CD4-positive, alpha-beta T cell treated with Interleukin-17A for 1 hour (primary cell): ENCODE results near the gene MEGF6.

Experiments
- DNase-seq: peaks from one replicate; pipeline ENCODE4 v3.0.0-alpha.2; 2020

The MEGF6 gene

GRCh38 chr1:3611170-3612019, at the start of gene MEGF6:
Gene MEGF6 (minus strand): TSS chr1:3611508. CDS start chr1:3611268, 240 bp downstream.
- peak; percentile 68 for DNase-seq

- DNase-seq, result no peak
Measured at GRCh38 chr1:3660704-3661103, 49.4 kb upstream of the MEGF6 start.

GRCh38 chr1:3659093-3659492, 47.8 kb upstream of the MEGF6 start:
- no peak for DNase-seq

- no peak for DNase-seq
Measured at GRCh38 chr1:3658231-3658615, 46.9 kb upstream of the MEGF6 start.

- no peak for DNase-seq
Measured at GRCh38 chr1:3657578-3658230, 46.4 kb upstream of the MEGF6 start.

GRCh38 chr1:3657096-3657475, 45.8 kb upstream of the MEGF6 start:
- DNase-seq, result no peak

- no peak for DNase-seq
Measured at GRCh38 chr1:3656450-3657095, 45.3 kb upstream of the MEGF6 start.

GRCh38 chr1:3654549-3655281, 43.4 kb upstream of the MEGF6 start:
- no peak for DNase-seq

- DNase-seq, result no peak
Measured at GRCh38 chr1:3653286-3653618, 41.9 kb upstream of the MEGF6 start.

- DNase-seq, result no peak
Measured at GRCh38 chr1:3652548-3653285, 41.4 kb upstream of the MEGF6 start.

GRCh38 chr1:3651930-3652547, 40.7 kb upstream of the MEGF6 start, which contains the start of gene TP73:
Gene TP73 (plus strand): TSS chr1:3652516. CDS start chr1:3682366, 29,850 bp downstream.
- peak; percentile 5 for DNase-seq

- DNase-seq, result no peak
Measured at GRCh38 chr1:3651026-3651929, 40.0 kb upstream of the MEGF6 start.

- DNase-seq, result no peak
Measured at GRCh38 chr1:3650248-3651025, 39.1 kb upstream of the MEGF6 start.

GRCh38 chr1:3649342-3650247, 38.3 kb upstream of the MEGF6 start, which contains the start of gene WRAP73:
Gene WRAP73 (minus strand): TSS chr1:3650103. CDS start chr1:3649999, 104 bp downstream.
- DNase-seq, result peak; percentile 92

- DNase-seq, result no peak
Measured at GRCh38 chr1:3646596-3646995, 35.3 kb upstream of the MEGF6 start.

- DNase-seq, result no peak
Measured at GRCh38 chr1:3645666-3646355, 34.5 kb upstream of the MEGF6 start.

GRCh38 chr1:3645247-3645646, 33.9 kb upstream of the MEGF6 start:
- DNase-seq, result no peak

GRCh38 chr1:3644273-3644672, 33.0 kb upstream of the MEGF6 start:
- DNase-seq, result no peak
